Brain microvascular endothelial cell (primary cell): Measurements from ENCODE around the gene CCDC71.

Source experiments
- DNase-seq: peaks from one replicate; pipeline ENCODE4 v3.0.0-alpha.2; 2020
- H3K27ac ChIP-seq: fragments of 250-450 bp; sonication (Bioruptor Pico); 2 replicates; pipeline ENCODE4 v1.5.1; 2020; ENCODE audit warnings: mild to moderate bottlenecking, moderate library complexity
- H3K27me3 ChIP-seq: fragments of 250-450 bp; sonication (Bioruptor Pico); replicated peaks from 2 replicates; pipeline ENCODE4 v1.5.1; 2020; ENCODE audit warnings: mild to moderate bottlenecking
- H3K36me3 ChIP-seq: fragments of 250-450 bp; sonication (Bioruptor Pico); replicated peaks from 2 replicates; pipeline ENCODE4 v1.5.1; 2020; ENCODE audit warnings: mild to moderate bottlenecking
- H3K4me3 ChIP-seq: 2 replicates; pipeline ENCODE4 v1.5.1; 2011; ENCODE audit warnings: low read depth, mild to moderate bottlenecking, control low read depth, low read length, moderate library complexity
- CTCF ChIP-seq: IDR thresholded peaks from 2 replicates; pipeline ENCODE4 v1.5.1; 2011; ENCODE audit warnings: low read depth, mild to moderate bottlenecking, moderate library complexity, low read length, control low read depth, inconsistent platforms; ENCODE audit errors: missing control alignments
- in situ Hi-C: cut with HindIII; loops from 2 replicates; pipeline ENCODE4 v1.10.0; 2017; ENCODE audit warnings: low sequenced_read_pairs, low pct_ligation_motif_present

CCDC71 gene

GRCh38 chr3:49164983-49165720 lies 979 bp downstream of the CCDC71 start:
- Histone ChIP-seq H3K27ac (peak overlapping the region; percentile 57), H3K36me3 (peaks cover 18% of the 10 kb centered on the region), H3K4me3 (peak overlapping the region; percentile 91), H3K27me3 (no peaks in the 10 kb centered on the region)
- in situ Hi-C loops = no loop called here
- DNase-seq = no peak
- TF ChIP-seq CTCF = no peak

DNA sequence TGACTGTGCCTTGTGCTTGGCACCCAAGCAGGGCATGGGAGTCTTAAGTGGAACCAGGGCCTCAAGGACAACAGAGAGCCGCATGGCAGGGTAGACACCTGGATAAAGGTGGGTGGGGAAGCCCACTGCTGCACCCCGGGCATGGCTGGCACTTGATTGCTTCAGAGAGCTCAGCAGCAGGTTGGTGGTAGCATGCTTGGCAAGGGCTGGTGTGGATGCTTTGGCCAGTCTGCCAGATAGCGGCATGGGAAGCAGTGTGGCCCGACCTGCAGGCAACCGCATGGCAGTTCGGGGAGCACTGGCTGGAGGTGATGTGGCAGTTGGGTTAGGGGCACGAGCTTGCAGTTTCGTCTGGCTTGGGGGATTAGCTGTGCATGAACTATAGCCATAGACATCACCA lies 2.5 kb downstream of the CCDC71 start:
- no peak for DNase-seq
- in situ Hi-C loops = no loop called here
- Histone ChIP-seq H3K27me3 (no peaks in the 10 kb centered on the region), H3K4me3 (no peak overlapping the region), H3K36me3 (peaks cover 18% of the 10 kb centered on the region), H3K27ac (no peak overlapping the region)
- no peak for TF ChIP-seq CTCF

DNA sequence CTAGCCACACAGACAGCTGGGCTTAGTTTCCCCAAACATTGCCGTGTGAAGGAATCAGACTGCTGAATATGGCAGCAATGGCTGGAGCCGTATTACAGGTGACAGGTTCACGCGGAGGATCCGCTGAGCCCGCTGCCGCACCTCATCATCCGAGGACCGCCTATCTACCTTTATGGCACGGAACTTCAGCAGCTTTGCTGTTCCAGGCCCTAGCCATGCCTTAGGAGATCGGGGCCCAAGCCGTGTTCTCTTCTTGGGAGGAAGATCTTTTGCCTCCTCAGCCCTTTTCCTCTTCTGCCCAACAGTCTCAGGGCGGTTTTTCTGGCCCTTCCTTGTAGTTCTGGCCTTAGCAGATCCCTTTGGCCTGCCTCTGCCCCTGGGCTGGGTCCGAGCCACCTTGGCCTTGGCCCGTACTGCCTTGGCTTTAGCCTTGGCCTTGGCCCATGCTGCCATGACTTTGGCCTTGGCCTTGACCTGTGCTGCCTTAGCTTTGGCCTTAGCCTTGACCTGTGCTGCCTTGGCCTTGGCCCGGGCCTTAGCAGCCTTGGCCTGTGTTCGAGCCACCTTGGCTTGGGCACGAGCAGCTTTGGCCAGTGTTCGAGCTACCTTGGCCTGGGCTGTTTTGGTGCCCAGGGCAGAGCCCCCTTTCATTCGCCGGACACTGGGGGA lies 3.2 kb downstream of the CCDC71 start:
- Histone ChIP-seq H3K4me3 (no peak overlapping the region), H3K27ac (no peak overlapping the region), H3K36me3 (peaks cover 18% of the 10 kb centered on the region), H3K27me3 (no peaks in the 10 kb centered on the region)
- no peak for DNase-seq
- no peak for TF ChIP-seq CTCF
- in situ Hi-C loops = no loop called here

DNA sequence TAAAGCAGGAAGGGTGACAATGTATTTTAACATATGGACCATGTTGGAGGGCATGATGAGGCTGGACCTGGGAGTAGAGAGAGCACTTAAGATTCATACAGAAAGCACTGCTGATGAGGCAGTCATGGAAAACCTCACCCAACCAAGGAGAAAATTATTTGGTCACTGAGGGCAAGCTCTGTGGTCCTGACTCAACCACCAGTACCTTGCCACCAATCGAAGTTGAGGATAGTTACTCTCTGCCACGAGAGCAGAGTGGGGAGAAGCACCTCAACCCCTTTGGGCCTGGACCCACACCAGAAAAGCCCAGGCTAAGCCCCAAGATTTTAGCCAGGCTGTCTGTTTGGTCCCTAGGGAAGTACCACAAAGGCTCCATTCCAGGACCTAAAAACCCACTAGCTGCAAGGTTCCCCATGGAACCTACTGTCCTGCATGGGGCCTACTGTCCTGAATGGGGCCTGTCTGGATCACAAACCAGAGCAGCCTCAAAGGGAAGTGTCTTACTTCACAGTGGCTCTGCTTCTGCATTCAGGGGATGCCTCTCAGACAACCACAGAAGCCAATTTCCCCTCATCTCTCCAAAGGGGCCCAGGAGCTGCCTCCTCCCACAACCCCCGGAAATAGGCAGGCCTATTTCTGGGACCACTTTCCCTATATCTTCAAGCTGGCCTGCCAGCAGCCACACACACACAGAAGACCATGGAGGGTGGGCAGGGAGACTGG lies 4.2 kb downstream of the CCDC71 start:
- TF ChIP-seq CTCF = no peak
- DNase-seq = no peak
- H3K36me3 ChIP-seq = peaks cover 18% of the 10 kb centered on the region
- H3K27ac ChIP-seq = no peak overlapping the region
- no peaks in the 10 kb centered on the region for H3K27me3 ChIP-seq
- in situ Hi-C loops = no loop called here
- H3K4me3 ChIP-seq = no peak overlapping the region

DNA sequence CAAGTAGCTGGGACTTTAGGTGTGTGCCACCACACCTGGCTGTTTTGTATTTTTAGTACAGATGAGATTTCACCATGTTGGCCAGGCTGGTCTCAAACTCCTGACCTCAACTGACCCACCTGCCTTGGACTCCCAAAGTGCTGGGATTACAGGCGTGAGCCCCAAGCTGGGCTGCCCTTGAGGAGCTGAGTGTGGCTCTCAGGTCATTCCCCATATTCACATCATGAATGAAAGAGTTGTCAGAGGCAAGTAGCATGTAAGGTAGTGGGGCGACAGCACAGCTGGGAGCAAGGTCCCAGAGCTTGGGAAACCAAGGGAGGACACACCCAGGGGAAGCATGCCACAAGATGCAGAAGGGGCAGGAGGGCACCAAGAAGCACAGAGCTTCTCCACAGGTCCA lies 4.9 kb downstream of the CCDC71 start:
- in situ Hi-C loops = no loop called here
- DNase-seq = no peak
- Histone ChIP-seq H3K27ac (no peak overlapping the region), H3K36me3 (peaks cover 18% of the 10 kb centered on the region), H3K4me3 (no peak overlapping the region), H3K27me3 (no peaks in the 10 kb centered on the region)
- TF ChIP-seq CTCF = no peak
